Occipital lobe (tissue), 2 donors: ENCODE results near the gene SNX9. TPM values are rescaled to one million over a fixed set of nuclear protein-coding genes. Genes with fewer than 3 reads are reported as not detected.
"Not testable (repeated sequence)": the region's sequence is repeated elsewhere in the genome, so short reads cannot be mapped to it uniquely, and the experiment has no call there.

Experiments used
- DNase-seq: peaks from one replicate; lab custom pipeline; 2025; lab: John Stamatoyannopoulos, UW
- total RNA-seq: library from RNA; depleted of rRNA; stranded (reverse); fragments of >200 nt; gene quantifications from one replicate; pipeline ENCODE4 v1.2.3, GENCODE V29; 2014

SNX9 gene
- total RNA-seq, 1 donor from 2014 or later, result 19.2 TPM

GRCh38 chr6:157880534-157880933 is 57.5 kb downstream of the SNX9 start:
- no peak for DNase-seq

GRCh38 chr6:157881342-157881741 is 58.3 kb downstream of the SNX9 start:
- DNase-seq, result no peak

- DNase-seq, result no peak
These were observed 61.7 kb downstream of the SNX9 start for GRCh38 chr6:157884756-157885155.

- DNase-seq, result no peak
These were observed 62.3 kb downstream of the SNX9 start for GRCh38 chr6:157885211-157885788.

GRCh38 chr6:157885876-157886275 is 62.8 kb downstream of the SNX9 start:
- DNase-seq, result no peak

GRCh38 chr6:157887892-157888291 is 64.8 kb downstream of the SNX9 start:
- no peak for DNase-seq

GRCh38 chr6:157891544-157892362 is 68.7 kb downstream of the SNX9 start:
- no peak for DNase-seq

GRCh38 chr6:157892363-157892877 is 69.4 kb downstream of the SNX9 start:
- DNase-seq, result no peak

- no peak for DNase-seq
These were observed 70.2 kb downstream of the SNX9 start for GRCh38 chr6:157893238-157893637.

- no peak for DNase-seq
These were observed 72.5 kb downstream of the SNX9 start for GRCh38 chr6:157895585-157895984.

- DNase-seq, result no peak
These were observed 73.9 kb downstream of the SNX9 start for GRCh38 chr6:157896932-157897331.

- DNase-seq, result no peak
These were observed 75.1 kb downstream of the SNX9 start for GRCh38 chr6:157898169-157898568.

- no peak for DNase-seq
These were observed 75.6 kb downstream of the SNX9 start for GRCh38 chr6:157898640-157899039.

GRCh38 chr6:157900262-157900661 is 77.2 kb downstream of the SNX9 start:
- not testable (repeated sequence) for DNase-seq

- not testable (repeated sequence) for DNase-seq
These were observed 77.7 kb downstream of the SNX9 start for GRCh38 chr6:157900751-157901150.

- DNase-seq, result no peak
These were observed 82.0 kb downstream of the SNX9 start for GRCh38 chr6:157904999-157905398.

- no peak for DNase-seq
These were observed 82.7 kb downstream of the SNX9 start for GRCh38 chr6:157905590-157906342.

- no peak for DNase-seq
These were observed 83.6 kb downstream of the SNX9 start for GRCh38 chr6:157906537-157907061.

- DNase-seq, result no peak
These were observed 84.6 kb downstream of the SNX9 start for GRCh38 chr6:157907651-157908050.

GRCh38 chr6:157908369-157909281 is 85.6 kb downstream of the SNX9 start:
- DNase-seq, result no peak

- no peak for DNase-seq
These were observed 86.2 kb downstream of the SNX9 start for GRCh38 chr6:157909282-157909664.
